CD1c-positive myeloid dendritic cell (primary cell): ENCODE measurements around the gene TRAPPC2B.
A peak's percentile ranks its signal among the peaks of the same experiment; 100 is the strongest.

Experiments
- DNase-seq: peaks from one replicate; pipeline ENCODE4 v3.0.0-alpha.2; 2016; ENCODE audit errors: extremely low spot score

Gene TRAPPC2B

DNA sequence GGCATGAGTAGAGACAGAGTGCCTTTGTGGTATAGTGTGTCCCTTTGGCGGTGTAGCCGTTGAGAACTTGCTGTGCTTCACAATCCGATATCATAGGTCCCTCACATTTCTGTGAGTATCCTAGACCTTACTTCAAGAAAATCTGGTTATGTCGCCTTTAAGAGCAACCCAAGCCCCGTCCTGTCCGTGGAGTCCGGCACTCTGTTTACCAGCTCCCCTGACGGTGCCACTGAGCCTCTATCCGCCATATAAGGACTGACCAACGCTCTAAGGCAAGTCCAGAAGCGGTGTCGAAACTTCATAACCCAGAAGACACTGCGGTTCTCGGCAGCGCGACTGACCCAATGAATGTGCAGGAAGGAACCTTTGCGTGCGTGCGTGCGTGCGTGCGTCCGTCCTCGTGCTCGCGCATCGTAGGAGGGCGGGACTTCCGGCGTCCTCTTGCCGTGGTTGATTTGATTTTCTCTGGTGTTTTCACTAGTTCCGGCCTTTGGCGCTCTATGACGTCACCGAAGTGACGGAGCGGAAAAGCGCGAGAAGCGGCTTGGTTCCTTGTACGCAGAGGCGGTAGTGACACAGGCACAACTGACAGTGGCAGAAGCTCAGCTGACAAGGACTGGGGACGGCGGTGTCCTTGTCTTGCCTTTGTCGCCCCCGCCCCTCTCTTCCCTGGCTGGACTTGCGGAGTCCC lies at the start of gene TRAPPC2B, which contains the start of gene ZNF547:
TRAPPC2B (plus strand) TSS at position 555 of the 691 bp plus-strand sequence. CDS start 1,283 bp downstream, outside the sequence.
ZNF547 (plus strand) TSS at position 555 of the 691 bp plus-strand sequence. CDS start 5,005 bp downstream, outside the sequence.
- peak; percentile 100 for DNase-seq

DNA sequence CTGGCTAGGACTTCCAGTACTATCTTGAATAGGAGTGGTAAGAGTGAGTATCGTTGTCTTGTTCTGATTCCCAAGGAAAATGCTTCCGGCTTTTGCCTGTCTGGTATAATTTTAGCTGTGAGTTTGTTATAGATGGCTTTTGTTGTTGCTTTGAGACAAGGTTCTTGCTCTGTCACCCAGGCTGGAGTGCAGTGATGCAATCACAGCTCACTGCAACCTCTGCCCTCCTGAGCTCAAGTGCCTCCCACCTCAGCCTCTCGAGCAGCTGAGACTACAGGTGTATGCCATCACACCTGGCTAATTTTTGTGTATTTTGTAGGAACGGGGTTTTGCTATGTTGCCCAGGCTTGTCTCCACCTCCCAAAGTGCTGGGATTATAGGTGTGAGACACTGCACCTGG lies 49.2 kb upstream of the TRAPPC2B start:
- no peak for DNase-seq

DNA sequence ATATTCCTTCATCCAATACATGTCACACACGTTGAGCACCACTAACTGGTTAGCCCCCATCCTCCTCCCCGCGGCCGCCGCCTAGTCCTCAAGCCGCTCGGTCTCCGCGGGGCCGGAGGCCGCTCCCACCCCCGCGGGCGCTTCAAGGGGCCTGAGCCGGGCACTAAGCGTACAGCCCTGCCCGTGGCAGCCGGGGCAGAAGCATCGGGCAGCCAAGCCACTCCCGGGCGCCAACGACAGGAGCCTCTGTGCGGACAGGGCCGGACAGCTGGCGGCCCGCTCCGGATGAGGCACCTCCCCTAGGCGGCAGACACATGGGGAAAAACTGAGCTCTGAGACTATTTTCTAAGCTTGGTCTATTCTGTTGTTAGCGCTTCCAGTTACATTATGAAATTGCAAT lies 45.8 kb upstream of the TRAPPC2B start:
- no peak for DNase-seq

DNA sequence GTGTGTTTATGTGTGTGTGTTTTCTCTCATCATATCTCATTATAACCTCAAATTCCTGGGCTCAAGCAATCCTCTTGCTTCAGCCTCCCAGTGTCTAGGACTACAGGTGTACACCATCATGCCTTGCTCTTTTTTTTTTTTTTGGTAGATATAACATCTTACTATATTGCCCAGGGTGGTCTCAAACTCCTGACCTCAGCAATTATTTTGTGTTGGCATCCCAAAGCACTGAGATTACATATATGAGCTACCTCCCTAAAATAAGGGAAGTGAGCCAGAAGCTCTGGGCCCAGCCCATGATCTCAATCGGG lies 43.5 kb upstream of the TRAPPC2B start:
- DNase-seq = no peak

DNA sequence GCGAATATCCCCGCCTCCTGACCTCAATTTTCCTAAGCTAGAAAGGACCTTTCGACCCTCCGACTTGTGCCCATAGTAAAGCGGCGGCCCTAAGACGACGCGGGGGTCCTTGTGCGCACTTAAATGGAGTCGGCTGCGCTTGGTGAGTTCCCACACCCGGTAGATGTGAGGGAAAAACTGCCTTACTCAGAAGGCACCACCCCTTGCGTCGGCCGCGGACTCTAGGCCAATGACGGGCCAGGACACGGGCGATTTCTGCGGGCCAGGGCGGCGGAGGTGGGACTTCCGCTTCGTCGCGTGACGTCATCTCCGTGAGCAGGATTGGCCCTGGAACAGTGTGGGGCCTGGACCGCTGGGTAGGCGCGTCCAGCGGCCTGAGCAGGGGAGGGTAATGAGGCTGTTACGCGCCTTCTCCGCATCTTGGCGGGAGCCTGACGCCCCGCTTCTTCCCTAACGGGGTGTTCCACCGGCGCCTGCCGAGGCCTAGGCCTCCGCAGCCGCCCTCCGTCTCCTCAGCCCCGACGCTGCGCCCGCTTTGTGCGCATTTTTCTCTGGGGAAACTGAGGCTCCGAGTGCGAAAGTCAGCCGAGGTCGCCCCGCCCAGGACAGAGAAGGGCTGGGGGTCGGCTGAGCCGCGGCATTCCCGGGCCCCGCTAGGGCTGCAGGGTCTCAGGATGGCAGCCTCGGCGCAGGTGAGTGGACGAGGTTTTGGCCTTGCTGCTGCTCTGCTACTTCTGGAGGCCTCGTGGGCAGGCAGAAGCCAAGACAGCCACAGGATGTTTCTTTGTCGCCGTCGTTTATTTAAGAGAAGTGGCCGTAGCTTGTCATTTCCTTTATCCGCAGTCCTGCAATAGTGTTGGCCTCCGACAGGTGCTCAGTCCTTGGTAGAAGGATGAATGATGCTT lies 42.9 kb upstream of the TRAPPC2B start, which contains the start of gene ZNF543:
ZNF543 (plus strand) TSS at position 293 of the 905 bp plus-strand sequence; CDS start at position 675, 382 bp downstream.
- peak; percentile 97 for DNase-seq

DNA sequence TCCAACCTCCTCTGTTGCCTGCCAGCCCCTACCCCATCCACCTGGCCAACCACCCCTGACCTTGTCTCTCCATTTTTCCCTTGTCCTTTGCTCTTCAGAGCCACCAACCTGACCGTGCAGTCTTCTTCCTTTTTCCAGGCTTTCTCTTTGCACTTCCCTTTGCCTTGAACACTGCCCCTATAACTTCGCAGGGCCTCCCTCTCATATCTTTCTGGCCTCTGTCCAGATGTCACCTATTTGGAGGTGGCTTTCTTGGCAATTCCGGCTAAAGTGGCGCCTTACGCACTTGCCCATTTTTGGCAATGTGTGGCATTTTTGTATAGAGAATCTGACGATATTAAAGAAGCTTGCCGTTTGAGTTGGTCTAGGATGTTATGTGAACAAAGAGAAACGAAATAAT lies 42.2 kb upstream of the TRAPPC2B start:
- DNase-seq = no peak

DNA sequence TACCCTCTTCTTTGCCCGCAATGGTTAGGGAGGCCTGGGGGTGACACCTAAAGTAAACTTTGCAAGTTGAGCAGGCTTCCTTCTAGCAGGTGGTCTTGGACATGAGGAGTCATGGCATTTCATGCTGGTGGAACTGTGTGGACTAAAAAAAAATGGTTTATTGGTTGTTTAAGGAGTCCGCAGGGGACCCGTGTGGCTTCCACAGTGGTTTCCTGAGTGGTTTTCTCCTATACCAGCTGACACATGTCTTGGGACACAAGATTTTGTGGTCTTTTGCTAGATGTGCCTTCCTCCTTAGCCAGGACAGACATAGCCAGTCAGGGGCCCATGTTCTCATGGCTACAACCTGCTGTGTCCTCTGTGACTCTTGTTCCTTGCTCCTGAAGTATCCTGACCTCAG lies 41.6 kb upstream of the TRAPPC2B start:
- DNase-seq = no peak

DNA sequence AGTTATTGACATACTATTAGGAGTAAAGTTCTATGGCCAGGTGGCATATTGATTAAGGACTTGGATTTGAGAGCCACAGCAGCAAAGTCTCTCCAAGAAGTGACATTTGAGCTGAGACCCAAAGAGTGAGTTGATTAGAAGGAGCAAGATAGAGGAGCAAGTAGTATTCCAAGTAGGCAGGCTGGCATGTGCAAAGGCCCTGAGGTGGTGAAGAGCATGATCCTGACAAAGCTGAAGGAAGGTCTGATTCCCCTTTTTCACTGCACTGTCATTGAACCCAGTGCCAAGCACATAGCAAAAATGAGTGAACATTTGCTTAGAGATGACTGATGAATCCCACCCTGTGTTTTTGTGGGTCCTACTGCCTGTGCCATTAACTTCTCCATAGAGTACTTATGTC lies 38.4 kb upstream of the TRAPPC2B start:
- no peak for DNase-seq

DNA sequence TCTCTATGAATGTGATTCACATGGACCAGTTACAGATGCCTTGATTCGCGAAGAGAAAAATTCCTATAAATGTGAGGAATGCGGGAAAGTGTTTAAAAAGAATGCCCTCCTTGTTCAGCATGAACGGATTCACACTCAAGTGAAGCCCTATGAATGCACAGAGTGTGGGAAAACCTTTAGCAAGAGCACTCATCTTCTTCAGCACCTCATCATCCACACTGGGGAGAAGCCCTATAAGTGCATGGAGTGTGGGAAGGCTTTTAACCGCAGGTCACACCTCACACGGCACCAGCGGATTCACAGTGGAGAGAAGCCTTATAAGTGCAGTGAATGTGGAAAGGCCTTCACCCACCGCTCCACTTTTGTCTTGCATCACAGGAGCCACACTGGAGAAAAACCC lies 35.4 kb upstream of the TRAPPC2B start:
- DNase-seq = no peak

DNA sequence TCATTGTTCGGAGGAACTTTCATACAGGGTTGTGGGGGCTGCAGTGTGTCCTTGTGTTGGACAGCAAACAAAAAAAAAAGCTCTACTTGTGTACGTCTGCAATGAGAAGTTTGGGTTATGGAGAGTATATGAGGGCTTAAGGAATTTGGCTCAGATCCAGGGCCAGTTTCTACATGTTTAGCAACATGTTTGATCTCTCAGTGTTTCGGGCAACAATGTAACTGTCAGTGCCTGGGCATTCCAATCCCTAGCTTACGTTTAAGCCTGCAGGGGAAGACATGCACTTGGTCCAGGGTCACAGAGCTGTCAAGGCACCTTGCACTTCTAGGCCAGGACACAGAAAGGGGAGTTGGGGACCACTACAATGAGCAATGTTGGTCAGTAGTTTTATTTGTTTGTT lies 29.2 kb upstream of the TRAPPC2B start:
- no peak for DNase-seq

DNA sequence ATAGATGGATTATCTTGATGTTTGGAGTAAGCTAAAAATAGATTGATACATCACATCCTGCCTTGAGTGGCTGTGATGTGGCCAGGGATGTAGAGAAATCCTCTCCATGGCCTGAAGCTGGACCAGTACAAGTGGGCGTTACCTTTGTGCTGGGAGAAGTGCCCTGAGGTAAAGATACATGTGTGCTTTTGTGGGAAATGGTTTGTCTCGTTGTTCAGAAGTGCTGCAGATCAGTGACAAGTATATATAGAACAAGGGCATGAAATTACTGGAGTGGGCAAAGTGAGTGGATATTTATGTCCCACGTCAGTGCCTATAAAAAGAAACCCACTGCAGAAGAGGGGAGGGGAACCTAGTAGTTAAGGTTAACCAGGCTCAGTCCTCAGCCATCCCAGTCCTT lies 24.5 kb upstream of the TRAPPC2B start:
- no peak for DNase-seq

DNA sequence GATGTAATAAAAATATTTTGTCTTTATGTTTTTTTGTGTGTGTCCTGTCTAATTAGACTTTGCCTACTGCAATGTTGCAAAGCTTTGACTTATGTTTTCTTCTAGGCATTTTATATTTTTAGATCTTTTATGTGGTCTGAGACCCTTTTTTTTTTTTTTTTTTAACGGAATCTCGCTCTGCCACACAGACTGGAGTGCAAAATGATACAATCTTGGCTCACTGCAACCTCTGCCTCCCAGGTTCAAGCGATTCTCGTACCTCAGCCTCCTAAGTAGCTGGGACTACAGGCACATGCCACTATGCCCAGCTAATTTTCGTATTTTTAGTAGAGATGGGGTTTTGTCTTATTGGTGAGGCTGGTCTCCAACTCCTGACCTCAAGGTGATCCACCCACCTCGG lies 20.8 kb upstream of the TRAPPC2B start:
- DNase-seq = no peak

DNA sequence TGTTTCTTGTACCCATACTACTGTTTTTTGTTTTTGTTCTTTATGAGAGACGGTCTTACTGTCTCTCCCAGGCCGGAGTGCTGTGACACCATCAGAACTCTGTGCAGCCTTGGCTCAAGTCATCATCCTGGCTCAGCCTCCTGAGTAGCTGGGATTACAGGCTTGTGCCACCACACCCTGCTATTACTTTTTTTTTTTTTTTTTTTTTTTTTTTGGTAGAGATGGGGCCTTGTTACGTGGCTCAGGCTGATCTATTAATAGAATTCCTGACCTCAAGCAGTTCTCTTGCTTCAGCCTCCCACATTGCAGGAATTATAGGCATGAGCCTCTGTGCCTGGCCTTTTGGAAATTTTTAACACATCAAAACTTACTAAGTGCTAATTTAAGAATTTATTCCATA lies 15.2 kb upstream of the TRAPPC2B start:
- no peak for DNase-seq

DNA sequence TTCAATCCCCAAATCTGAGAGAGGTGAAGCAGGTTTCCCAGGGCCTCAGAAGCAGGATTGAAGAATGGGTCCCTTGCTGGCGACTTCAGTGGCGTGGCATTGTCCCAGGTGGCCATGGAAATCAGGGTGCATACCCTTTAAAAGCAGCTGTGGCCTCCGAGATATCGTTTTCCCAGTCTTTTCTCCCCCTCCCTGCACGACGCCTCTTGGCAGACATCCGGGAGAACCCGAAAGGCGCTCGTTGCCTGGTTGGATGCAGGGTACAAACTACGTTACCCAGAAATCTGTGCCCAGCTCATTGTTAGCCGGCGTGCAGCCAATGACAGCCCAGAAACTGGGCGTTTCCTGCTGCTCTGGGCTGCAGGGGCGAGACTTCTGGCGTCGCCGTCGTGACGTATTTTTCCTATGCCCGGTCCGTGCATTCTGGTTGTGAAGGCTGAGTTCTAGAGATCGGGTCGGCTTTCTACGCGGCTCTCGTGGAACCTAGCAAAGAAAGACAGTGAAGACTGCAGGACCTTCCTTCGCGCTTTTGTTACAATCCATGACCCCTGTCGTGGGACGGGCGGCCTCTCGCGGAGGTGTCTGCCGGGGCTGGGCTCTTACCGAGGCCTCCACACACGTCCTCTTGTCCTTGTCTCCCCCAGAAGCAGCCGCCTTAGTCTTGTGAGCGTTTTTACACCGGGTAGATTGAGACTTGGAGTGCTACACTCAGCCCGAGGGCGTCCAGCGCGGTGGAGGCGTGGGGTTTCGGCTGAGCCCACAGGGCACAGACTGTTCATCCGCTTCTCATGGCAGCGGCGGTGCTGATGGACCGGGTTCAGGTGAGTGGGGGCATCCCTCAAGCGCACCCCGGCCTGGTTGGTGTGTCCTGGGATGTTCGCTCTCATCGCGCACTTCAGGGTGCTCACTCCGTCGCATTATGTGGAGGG lies 12.2 kb upstream of the TRAPPC2B start, which contains the start of gene ZNF304:
ZNF304 (plus strand) TSS at position 395 of the 929 bp plus-strand sequence; CDS start at position 789, 394 bp downstream.
- peak; percentile 95 for DNase-seq

DNA sequence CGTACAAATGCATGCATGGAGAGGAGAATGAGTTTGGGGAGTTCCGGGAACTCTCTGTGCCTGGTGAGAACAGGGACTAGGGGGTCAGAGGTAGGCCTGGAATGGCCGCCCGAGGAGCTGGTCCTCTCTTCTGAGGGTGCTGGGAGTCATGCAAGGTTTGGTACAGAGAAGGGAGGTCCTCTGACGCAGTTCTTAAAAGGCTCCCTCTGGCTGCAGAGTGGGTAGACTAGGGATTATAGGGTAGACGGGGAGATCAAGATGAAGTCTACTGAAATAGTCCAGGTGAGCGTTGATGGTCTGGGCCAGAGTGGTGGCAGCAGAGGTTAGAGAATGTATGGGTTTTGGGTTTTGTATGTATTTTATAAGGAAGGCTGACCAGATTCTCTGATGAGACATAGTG lies 11.5 kb upstream of the TRAPPC2B start:
- no peak for DNase-seq

DNA sequence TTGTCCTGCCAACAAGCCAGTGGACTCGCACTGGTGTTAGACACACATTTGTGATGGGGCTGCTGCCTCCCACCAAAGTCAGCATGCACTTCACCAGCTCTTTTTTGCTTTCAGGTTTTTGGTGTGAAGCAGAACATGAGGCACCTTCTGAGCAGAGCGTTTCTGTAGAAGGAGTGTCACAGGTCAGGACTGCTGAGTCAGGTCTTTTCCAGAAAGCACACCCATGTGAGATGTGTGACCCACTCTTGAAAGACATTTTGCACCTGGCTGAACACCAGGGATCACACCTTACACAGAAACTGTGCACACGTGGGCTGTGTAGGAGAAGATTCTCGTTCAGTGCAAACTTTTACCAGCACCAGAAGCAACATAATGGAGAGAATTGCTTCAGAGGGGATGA lies 7.4 kb upstream of the TRAPPC2B start:
- DNase-seq = no peak

DNA sequence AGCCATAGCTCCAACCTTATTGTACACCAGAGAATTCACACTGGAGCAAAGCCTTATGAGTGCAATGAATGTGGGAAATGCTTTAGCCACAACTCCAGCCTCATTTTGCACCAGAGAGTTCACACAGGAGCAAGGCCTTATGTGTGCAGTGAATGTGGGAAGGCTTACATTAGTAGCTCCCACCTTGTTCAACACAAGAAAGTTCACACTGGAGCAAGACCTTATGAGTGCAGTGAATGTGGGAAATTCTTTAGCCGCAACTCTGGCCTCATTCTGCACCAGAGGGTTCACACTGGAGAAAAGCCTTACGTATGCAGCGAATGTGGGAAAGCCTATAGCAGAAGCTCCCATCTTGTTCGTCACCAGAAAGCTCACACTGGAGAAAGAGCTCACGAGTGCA lies 5.9 kb upstream of the TRAPPC2B start:
- DNase-seq = no peak

DNA sequence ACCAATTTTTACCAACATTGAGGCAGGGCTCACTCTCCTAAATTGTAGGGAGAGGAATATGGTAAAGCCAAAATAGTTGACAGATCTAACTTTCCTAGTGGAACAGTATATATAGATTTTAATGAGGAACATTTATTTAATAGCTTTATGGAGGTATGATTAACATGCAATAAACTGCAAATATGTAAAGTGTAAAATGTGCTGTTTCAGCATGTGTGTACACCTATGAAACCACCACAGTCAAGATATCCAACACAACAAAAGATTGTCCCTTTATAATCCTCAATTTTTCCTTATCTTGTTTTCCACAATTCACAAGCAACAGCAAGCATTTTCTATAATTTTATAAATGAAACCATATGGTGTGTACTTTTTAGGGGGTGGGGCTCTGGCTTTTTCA lies 4.1 kb upstream of the TRAPPC2B start:
- no peak for DNase-seq

DNA sequence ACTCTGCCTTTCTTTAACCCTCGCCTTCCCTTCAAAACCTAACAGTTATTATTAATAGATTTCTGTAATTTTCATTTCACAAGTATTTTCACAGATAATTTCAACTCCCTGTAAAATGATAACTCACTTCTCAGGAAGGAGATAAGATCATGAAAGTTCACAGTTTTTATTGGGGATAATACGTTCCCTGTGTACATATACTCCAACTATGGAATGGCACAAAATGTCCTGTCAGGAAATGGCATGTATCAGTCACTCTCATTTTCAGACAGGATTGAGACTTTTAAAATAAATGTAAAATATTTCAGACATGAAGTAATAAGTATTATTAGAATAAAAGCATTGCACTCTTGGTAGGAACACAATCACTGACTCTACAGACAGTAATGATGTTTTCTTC lies 932 bp upstream of the TRAPPC2B start:
- no peak for DNase-seq

DNA sequence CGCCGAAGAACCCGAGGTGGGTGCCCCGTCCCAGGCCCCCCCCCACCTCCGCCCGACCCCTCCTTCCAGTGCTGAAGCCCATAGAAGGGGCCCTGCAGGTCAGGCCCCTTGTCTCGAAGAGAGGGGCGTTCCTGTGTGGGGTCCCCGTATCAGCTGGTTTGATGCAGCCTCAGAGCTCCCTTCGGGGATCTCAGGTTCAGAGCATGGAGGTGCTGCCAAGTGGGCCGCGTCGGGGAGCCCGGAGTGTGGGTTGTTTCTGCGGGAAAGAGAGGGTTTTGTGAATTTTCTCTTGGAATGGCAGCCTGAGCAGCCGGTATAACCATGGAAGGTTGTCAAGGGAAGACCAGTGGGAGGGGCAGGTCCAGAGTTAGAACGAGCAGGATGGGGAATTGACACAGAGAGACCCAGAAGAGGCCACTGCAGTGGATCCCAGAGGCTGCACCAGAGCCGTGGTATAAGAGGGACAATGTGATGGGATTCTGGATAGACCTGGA lies 384 bp downstream of the TRAPPC2B start:
- DNase-seq = no peak

DNA sequence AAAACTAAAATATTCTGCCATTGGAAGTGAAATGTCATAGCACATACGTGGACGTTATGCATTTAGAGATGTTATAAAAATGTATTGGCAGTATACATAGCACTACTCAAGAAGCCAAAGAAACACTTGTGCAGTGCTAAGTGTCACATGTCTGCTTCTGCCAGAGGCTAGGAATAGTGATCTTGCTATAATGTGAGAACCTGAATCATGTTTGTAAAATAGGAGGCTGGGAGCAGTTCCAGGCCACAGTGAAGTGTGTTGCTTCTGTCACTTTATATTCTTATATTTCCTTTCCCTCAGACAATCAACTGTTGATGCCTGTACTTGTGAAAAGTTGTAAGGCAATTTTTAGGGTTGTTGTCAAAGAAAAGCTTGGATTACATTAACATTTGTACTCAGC lies 3.4 kb downstream of the TRAPPC2B start:
- no peak for DNase-seq

DNA sequence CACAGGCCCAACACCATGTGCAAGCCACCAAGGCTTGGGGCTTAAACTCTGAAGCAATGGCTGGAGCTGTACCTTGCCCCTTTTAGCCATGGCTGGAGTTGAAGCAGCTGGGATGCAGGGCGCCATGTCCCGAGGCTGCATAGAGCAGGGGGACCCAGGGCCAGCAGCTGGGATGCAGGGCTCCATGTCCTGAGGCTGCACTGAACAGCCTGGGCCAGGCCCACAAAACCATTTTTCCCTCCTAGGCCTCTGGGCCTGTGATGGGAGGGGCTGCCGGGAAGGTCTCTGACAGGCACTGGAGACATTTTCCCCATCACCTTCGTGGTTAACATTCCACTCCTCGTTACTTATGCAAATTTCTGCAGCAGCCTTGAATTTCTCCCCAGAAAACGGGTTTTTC lies 10.8 kb downstream of the TRAPPC2B start:
- no peak for DNase-seq
